C4-2B (cell line): ENCODE results near the gene KIDINS220.

Experiments
- H3K27ac ChIP-seq: fragments of 450-650 bp; 2 replicates; pipeline ENCODE4 v1.5.1; 2017
- ZFX ChIP-seq: fragments of 450-650 bp; IDR thresholded peaks from 2 replicates; pipeline ENCODE4 v1.6.1; 2017
- TF ChIP-seq, protein P1 (sequence below): fragments of 450-650 bp; conservative IDR thresholded peaks from 2 replicates; pipeline ENCODE4 v1.5.1; 2017; ENCODE audit warnings: mild to moderate bottlenecking

The KIDINS220 gene

DNA sequence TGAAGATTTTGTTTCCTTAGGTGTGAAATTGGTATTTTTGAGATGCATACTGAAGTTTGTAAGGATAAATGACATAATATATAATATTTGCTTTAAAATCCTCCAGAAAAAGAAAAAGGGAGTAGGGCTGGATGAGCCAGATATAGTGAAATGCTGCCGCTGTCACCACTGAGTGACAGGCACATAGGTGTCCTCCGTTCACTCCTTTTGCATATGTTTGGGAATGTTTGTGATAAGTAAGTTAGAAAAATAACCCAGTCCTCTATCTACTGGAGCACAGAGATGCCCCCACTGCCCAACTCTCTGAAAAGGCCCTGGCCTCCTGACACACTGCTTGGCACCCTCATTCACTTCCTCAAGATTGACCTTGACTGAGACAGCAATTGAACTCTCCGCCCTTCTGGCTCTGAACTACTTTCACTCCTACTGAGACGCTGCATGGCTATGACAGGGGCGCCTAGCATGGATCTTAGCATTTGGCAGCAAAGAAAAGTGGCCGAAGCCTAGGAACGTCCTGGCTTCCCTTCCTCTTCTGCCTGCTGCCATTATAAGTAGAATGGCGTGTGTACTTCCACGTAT, 145.5 kb downstream of the KIDINS220 start:
- TF ChIP-seq ZFX = no peak
- TF ChIP-seq, protein P1, sequence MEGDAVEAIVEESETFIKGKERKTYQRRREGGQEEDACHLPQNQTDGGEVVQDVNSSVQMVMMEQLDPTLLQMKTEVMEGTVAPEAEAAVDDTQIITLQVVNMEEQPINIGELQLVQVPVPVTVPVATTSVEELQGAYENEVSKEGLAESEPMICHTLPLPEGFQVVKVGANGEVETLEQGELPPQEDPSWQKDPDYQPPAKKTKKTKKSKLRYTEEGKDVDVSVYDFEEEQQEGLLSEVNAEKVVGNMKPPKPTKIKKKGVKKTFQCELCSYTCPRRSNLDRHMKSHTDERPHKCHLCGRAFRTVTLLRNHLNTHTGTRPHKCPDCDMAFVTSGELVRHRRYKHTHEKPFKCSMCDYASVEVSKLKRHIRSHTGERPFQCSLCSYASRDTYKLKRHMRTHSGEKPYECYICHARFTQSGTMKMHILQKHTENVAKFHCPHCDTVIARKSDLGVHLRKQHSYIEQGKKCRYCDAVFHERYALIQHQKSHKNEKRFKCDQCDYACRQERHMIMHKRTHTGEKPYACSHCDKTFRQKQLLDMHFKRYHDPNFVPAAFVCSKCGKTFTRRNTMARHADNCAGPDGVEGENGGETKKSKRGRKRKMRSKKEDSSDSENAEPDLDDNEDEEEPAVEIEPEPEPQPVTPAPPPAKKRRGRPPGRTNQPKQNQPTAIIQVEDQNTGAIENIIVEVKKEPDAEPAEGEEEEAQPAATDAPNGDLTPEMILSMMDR = no peak
- H3K27ac ChIP-seq = no peak overlapping the region

DNA sequence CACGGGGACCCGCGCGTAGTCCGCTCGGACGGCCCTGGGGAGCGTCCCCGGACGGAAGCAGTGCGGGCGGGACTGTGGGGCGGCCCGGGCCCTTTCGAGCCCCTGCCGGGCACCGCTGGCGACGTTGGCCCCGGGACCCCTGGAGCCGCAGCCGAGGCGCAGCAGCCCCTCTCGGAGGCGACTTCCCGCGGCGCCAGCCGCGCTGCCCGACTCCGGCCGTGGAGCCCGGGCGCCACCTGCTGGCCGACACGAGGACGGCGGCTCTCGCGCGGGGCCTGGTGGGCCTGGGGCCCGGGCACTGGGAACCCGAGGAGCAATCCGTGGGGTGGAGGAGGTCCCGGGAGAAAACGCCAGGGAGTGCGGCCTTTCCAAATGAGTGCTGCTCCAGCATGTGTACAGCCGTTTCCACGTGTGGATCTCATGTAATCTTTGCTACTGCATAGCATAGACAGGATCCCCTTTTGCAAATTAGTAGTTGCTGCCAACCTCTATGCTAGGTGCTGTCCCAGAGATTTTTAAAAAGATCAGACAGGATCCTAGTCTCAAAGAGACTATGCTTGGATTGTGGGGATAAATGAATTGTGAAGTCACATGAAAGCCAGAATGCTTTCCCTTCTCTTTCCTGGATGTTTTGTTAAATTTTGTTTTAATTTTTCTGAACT, 151.6 kb downstream of the KIDINS220 start:
- TF ChIP-seq, protein P1 = peak; percentile 97
- no peak for TF ChIP-seq ZFX
- peak overlapping the region; percentile 78 for H3K27ac ChIP-seq

GRCh38 chr2:8684878-8685696, 152.3 kb downstream of the KIDINS220 start:
- peak overlapping the region; percentile 78 for H3K27ac ChIP-seq

DNA sequence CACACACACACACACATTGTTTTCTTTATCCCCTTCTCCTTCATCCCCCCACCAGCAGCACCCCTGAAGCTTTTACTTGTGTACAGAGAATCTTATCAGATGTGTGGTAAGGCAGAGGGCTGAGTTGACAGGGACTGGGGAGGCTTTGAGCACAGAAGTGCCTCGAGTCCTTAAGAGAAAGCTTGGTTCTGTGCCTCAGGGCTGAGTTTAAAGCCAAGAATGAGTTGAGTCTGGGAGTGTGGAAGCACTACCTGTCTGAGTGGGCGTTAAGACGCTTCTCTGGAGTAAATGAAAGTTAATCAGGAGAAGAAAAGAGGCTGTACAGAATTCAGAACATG, 152.9 kb downstream of the KIDINS220 start:
- TF ChIP-seq ZFX = no peak
- TF ChIP-seq, protein P1 = no peak
- H3K27ac ChIP-seq = peak overlapping the region; percentile 78

More at GRCh38 chr2:8684878-8685696, 152.3 kb downstream of the KIDINS220 start:
- TF ChIP-seq ZFX = no peak
- TF ChIP-seq, protein P1 = no peak

DNA sequence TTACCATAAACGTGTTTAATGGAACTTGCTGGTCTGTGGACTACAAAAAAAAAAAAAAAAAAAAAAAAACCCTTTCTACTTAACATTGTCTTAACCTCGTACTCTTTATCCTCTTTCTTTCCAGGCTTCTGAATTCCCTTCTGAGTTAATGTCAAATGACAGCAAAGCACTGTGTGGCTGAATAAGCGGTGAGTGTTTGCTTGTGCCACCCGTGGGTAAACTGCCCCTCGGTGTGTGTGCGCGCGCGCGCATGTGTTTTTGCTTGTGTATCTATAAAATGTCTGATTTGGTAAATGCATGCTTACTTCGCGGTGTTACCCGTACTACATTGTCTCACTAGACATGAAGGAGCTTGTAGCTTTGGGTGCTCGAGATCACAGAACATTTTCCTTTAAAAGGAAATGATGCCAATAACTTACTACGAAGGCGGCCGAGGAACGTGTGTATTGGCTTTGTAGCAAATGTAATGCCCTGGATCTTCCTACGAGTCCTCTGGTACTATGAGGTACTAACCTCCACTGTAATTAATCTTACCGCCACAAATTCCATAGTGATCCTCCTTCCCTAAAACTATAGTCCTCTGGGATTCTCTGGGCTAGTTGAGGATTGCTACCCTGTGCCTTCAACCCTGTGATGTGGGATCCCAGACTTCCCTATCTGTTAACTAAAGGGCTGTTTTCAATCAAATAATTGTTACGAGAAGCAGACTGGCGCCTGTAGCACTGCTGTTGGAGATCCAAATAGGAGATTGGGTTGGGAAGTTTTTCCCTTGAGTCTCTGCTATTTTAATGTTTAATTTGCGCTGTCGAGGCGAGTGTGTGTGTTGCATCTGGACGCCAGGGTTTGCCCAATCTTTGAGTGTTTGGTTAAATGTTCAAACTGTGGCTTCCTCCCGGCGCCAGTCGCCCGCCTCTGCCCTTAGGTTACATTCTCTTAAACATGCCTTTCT, 154.4 kb downstream of the KIDINS220 start:
- TF ChIP-seq, protein P1 = no peak
- TF ChIP-seq ZFX = no peak
- H3K27ac ChIP-seq = peak overlapping the region; percentile 59

DNA sequence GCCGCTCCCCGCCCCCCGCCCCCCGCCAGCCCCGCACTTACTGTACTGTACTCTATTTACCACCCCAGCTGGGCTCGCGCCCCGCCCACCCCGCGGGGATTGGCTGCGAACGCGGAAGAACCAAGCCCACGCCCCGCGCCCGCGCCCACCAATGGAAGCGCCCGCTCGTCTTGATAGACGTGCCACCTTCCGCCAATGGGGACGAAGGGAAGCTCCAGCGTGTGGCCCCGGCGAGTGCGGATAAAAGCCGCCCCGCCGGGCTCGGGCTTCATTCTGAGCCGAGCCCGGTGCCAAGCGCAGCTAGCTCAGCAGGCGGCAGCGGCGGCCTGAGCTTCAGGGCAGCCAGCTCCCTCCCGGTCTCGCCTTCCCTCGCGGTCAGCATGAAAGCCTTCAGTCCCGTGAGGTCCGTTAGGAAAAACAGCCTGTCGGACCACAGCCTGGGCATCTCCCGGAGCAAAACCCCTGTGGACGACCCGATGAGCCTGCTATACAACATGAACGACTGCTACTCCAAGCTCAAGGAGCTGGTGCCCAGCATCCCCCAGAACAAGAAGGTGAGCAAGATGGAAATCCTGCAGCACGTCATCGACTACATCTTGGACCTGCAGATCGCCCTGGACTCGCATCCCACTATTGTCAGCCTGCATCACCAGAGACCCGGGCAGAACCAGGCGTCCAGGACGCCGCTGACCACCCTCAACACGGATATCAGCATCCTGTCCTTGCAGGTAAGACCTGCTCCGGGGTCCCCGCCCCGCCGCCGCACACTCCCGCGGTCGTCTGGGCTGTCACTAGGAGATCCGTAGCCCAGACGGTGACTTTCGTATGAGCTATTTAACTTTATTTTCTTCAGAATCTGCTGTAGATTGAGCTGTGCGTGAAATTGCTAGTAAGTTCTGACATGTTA, 155.4 kb downstream of the KIDINS220 start, which contains the start of gene ID2:
TSS of gene ID2 (plus strand) at position 271 of the 907 bp plus-strand sequence. CDS start at position 381, 110 bp downstream.
- H3K27ac ChIP-seq = peak within 1 kb of the TSS; percentile 84
- TF ChIP-seq, protein P1 = no peak
- no peak for TF ChIP-seq ZFX
